ENCODE data around the gene PDE3A. TPM values are rescaled to one million over a fixed set of nuclear protein-coding genes. Genes with fewer than 3 reads are reported as not detected.

The PDE3A gene
- polyA plus RNA-seq, 4 donors, result 24.5 to 34.0 (median 26.5) TPM

DNA sequence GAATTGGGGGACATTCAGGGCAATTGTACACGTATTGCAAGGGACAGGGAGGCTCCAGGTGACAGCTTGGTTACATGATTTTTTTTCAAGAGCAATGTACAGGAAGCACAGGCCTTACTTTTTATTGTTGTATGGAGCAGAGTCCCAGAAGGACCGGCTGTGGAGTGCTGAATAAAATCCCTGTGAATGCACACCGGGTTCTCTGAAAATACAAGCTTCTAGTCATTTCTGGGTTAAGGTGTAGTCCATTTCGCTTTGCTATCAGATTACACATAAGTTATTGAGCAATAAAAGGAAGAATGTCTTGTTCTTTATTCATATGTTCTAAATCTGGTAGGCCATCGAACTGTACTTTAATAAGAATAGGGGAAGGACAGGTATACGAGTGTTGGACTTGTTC, 52.2 kb downstream of the PDE3A start:
- DNase-seq (ENCODE audit: low read depth in 4 of 4, low spot score in 3 of 4), result no peak

DNA sequence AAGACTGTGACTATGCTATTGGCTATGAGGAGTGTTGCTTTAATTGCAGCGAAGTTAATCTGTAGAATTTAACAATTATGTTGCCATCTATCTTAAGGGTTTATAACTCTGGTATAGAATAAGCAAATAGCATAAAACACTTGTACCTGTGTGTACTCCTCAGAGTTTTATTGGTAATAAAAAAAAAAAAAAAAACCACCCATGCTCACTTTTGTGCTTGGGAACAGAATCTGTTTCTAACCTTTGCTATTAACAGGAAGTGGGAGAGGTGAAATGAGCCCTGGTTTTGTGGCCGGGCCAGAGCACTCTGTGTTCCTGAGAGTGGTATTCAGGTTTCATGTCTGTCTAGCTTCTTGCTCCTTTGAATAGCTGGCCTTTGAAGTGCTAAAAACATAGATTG, 53.1 kb downstream of the PDE3A start:
- no peak for DNase-seq (ENCODE audit: low read depth in 4 of 4, low spot score in 3 of 4)

DNA sequence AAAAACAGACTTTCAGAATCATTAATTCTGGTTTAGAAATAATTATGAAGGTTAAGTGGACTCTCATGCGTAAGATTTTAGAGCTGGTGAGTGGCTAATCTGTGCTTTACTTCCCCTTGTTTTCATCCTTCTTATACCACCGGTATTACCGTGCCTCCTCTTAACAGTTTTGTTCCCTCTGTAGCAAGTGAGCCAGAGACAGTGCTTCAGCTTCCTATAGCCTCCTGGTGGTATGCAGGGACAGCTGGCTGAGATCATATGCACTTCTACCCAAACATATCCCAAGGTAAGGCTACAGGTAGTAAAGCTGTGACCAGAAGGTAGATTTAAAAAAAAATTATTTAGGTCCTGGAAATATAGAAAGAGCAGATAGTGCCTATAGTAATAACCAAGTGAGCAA, 55.2 kb downstream of the PDE3A start:
- no peak for DNase-seq (ENCODE audit: low read depth in 4 of 4, low spot score in 3 of 4)

DNA sequence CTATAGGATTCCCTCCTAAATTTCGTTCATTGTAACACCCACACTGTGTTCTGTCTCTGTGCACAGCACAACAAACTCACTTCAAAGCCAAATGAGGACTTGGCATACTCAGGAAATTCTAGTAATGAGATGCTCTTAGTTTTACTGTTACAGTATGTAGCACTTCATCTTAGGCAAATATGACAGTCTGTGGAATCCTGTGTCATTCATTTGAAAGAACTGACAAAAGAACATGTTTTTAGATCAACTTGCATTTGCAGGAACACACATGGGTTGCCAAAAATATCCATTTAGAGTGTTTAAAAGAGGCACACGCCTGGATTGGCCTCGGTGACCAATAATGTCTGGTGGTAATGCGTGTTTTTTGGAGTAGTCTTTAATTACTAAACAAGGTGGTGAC, 56.5 kb downstream of the PDE3A start:
- DNase-seq (ENCODE audit: low read depth in 4 of 4, low spot score in 3 of 4), result no peak

DNA sequence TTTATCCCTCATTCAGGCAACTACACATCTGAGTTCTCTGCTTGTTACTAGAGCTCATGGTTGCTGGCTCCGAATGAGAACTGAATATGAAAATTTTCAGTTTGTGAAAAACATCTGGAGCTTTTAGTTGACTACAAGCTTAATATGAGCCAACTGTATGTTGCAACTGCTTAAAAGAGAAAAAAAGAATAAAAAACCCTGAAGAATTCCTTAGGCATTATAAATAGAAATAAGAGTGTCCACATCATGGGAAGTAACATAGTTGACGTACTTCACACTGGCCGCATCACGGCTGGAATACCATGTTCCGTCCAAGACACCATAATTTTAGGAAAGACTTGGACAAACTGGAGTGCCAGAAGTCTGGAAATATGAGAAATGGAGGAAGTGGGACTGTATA, 57.9 kb downstream of the PDE3A start:
- no peak for DNase-seq (ENCODE audit: low read depth in 4 of 4, low spot score in 3 of 4)

DNA sequence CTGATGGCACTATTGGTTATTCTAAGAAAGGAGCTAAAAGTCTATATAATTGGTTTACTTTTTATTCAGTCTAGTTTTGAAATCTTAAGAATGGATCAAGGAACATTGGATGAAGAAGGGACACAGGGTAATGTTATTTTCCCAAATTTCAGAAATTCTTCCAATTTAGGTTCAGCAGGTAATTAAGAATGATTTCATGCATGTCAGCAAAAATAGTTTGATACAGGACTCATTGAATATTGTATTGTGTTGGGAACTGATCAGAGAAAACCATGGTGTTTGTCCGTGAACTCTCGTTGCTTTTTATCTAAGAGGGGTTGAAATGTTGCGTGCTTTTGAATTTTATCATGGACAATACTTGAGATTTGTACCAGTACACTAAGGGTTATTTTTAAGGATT, 58.6 kb downstream of the PDE3A start:
- no peak for DNase-seq (ENCODE audit: low read depth in 4 of 4, low spot score in 3 of 4)

DNA sequence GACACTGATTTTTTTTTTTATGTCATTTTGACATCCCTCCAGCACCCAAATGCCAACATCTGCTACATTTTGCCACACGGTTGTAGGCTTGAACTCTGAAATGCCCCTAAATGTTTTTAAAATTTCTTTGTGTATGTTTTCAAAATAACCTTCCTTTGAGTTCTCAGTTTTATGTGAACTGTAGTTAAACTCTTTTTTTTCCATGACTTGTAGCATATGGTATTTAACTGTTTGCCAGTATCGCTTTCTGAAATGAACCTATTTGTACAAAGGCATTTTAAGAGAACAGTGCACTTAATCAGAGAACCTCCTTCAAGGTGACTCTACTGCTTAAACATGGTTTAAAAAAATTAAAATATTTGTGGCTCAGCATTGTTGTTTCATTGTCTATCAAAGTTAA, 61.5 kb downstream of the PDE3A start:
- DNase-seq (ENCODE audit: low read depth in 4 of 4, low spot score in 3 of 4), result no peak

DNA sequence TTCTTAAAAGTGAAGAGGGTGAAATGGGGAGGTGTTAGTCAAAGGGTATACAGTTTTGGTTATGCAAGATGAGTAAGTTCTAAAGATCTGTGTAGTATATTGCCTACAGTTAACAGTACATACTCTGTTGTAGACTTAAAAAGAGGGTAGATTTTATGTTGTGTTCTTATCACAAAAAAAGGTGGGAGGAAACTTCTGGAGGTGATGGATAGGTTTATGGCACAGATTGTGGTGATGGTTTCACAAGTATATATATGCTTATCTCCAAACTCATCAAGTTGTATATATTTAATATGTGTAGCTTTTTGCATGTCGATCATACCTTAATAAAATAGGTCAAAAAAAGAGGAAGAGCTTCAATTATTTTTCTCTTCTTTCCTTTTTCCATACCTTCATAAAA, 64.0 kb downstream of the PDE3A start:
- DNase-seq (ENCODE audit: low read depth in 4 of 4, low spot score in 3 of 4), result no peak

DNA sequence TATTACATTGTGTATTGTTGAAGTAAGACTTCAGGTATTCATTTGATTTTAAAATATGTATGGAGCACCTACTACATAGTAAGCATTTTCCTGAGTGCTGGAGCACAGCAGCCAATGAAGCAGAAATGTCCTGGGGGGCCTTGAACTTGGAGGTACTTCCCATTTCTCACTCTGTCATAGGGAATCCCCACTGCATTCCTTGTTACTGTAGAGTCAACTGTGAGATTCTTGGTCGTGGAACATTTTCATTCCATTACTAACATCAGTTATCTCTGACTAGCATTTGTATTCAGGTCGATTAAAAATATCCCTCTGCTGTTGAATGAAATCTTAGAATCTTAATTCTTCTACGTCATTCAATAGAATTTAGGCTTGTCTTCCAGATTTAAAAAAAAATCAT, 66.7 kb downstream of the PDE3A start:
- DNase-seq (ENCODE audit: low read depth in 4 of 4, low spot score in 3 of 4), result no peak

DNA sequence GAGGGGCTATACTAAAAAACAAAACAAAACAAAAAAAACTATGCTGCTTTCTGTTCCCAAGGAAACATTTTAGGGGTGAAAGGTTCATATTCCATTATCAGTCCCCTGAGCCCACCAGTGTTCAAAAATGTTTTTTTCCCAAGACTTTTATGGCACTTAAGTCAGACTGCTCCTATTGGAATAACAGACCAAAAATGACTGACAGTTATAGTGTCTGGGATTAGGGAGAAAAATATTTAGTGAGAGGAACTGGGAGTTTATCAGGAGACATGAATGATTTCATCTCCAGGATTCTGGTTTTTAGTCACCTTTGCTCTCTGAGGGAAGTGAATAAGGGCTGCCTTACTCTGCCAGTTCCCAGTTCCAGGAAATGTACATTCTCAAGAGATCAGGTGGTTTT, 68.0 kb downstream of the PDE3A start:
- no peak for DNase-seq (ENCODE audit: low read depth in 4 of 4, low spot score in 3 of 4)

DNA sequence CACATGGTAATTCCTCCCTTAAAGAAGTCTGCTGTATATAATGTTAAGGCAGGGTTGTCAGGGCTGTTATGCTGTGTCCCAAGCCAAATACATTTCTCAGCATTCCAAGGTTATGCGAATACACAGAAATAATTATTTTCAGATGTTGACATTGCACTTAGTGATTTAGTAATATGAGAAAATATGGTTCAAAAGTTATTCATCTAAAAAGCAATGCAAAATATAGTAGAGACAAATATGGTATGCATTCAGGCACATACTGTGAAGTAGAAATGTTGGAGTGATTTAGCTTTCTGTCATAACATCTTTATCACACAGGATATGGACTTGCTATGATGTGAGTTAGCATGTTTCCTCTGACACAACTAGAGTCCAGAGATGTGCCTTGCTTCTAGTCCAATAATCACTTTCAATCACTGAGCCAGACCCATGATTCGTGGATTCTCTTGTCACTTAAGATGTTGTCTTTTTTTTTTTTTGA, 70.0 kb downstream of the PDE3A start:
- DNase-seq (ENCODE audit: low read depth in 4 of 4, low spot score in 3 of 4), result no peak

DNA sequence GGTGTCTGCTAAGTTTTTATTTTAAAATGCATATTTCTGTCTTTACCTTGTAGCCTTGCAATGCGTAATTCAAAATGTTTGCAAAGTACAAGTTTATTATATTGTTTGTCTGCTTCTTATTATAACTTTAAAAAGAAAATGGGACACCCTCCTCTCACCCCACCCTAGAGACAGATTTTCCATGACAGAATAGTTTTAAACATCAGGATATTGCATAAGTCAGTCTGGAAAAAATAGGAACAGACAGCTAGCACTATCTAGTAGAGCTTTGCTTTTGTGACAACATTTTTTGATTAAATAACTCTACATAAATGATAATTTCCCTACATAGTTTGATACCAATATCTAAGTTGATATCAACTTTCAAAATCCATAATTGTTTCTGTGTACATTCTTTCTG, 71.3 kb downstream of the PDE3A start:
- DNase-seq (ENCODE audit: low read depth in 4 of 4, low spot score in 3 of 4), result no peak

DNA sequence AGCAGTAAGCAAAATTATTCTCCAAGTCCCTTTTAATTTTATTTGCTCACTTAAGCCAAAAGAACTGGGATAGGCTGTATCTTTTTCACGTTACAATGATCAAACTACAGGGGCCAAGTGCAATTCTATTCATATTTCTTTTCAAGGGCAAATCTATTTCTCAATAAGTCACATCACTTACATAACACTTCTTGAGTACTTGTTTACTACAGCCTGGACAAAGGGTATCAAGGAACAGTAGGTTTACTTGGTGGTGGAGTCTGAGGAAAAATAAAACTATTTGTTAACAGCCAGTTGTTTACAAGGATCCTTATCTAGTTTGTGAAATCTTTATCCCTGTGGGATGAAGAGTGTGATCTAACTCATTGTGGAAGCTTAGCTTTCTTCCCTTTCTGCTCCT, 72.1 kb downstream of the PDE3A start:
- DNase-seq (ENCODE audit: low read depth in 4 of 4, low spot score in 3 of 4), result no peak

DNA sequence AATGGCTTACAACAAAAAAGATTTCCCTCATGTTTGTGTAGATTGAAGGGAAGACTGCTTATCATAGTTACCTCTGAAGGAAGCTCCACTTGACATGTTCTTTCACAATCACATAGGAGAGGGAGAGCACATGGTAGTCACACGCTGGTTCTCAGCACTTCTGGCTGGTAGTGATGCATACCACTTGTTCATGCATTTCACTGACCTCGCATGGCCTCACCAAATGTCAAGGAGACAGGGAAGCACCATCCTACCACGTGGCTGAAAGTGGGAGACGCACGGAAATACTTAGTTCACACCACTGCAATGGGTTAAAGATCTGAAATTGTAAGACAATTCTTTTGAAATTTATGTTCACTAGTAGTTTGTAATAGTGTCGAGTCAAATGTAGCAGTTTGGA, 74.0 kb downstream of the PDE3A start:
- no peak for DNase-seq (ENCODE audit: low read depth in 4 of 4, low spot score in 3 of 4)

DNA sequence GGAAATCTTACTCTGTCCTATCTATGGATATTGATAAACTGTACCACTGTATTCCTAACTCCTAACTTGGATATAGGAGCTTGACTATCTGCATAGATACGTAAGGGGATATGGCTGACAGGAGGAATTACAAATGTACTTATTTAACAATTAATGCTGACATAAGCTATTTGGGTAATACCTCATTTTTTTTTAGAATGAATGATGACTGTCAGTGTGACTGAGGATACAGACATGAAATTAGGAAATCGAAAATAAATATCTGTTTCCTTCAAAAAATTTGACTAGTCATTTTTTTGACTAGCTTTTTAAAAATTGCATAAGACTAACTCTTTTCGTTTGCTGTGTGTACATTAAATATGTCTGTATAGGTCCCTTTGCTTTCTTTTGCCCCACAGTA, 74.9 kb downstream of the PDE3A start:
- no peak for DNase-seq (ENCODE audit: low read depth in 4 of 4, low spot score in 3 of 4)

DNA sequence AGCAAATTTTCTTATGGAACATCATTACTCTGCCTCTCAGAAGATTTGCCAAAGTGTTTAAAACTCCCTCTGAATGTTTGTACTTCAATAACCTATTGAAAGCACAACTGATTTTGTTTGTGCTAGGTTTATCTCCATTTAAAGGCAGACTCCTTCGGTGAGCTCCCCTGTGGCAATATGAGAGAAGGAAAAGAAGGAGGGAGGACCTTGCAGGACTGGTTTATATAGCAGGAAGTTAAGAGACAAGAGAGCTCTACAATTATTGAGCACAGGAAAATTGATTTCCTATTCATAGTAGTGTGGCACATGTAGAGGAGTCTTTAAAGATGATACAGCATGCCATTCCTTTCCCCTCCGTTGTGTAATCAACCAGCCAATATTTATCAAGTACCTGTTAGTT, 75.5 kb downstream of the PDE3A start:
- no peak for DNase-seq (ENCODE audit: low read depth in 4 of 4, low spot score in 3 of 4)

DNA sequence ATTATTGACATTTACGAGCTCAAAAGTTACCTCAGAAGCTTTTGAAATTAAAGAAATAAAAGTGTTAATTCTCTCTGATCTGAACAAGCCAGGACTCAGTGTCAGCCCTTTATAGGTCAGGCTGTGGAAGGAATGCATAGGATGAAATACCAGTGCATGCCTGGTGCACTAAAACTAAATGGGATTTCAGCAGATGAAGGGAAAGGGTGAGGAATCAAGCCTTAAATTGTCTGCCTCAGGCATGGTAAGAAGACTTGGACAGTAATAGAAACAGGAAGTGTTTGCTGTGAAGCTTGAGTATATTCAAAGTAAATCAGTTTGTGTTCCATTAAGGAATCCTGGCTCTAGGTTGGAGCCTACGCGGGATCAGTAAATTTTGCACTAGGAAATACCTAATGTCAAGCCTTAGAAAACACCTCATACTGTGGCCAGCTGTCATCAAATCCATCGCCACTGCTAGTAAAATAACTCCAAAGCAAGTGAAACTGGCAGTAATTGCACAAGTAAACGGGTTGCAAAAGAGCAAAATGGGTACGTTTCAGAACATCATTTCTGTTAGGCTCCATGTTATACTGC, 76.3 kb downstream of the PDE3A start:
- DNase-seq (ENCODE audit: low read depth in 4 of 4, low spot score in 3 of 4), result no peak

DNA sequence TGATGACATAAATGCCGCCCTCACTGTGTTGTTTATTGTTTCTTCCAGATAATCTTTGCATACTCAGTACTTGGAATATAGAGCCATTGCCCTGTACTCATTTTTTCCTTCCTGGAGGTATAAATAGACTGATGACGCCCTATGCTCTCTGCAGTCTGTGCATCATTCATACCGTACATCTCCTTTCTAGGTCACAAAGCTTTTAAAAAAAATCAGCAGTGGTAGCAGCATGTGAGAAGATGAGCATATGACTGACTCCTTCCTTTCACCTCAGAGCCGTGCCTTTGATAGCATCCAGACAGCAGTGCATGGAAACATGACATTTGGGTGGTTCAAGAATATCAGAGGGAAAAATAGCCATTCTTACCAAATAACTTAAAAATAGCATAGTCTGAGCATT, 77.3 kb downstream of the PDE3A start:
- no peak for DNase-seq (ENCODE audit: low read depth in 4 of 4, low spot score in 3 of 4)

DNA sequence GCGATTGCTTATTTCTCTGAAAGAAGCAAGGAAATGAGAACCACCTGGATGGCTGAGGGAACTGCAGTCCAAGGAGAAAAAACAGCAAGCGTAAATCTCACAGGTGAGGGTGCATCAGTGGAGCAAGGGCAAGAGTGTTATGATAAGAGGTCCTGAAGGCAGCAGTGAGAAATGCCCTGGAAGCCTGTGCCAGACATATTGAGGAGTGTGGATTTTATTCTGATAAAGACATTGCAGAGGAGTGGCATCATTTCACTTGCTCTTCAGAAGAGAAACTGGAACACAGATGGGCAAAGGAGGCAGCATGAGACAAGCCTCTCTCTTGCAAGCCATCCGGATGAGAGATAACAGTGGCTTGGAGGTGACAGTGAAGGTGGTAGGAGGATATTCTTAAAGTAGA, 78.5 kb downstream of the PDE3A start:
- DNase-seq (ENCODE audit: low read depth in 4 of 4, low spot score in 3 of 4), result no peak

DNA sequence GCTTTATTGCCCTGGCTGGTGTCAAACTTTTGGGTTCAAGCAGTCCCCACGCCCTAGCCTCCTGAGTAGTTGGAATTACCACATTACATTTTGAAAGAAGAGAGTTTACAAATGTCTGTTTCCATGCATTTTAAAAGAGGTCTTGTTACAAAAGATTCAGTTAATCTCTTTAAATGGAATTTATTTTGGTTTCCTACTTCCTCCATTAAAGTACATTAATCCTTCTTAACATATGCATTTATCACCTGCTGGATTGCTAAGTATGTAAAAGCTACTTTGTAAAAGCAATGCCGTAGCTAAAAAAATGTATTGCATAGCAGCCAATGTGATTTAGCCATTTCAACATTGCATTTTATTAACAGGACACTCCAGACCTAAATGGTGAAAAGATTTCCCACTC, 80.4 kb downstream of the PDE3A start:
- no peak for DNase-seq (ENCODE audit: low read depth in 4 of 4, low spot score in 3 of 4)

DNA sequence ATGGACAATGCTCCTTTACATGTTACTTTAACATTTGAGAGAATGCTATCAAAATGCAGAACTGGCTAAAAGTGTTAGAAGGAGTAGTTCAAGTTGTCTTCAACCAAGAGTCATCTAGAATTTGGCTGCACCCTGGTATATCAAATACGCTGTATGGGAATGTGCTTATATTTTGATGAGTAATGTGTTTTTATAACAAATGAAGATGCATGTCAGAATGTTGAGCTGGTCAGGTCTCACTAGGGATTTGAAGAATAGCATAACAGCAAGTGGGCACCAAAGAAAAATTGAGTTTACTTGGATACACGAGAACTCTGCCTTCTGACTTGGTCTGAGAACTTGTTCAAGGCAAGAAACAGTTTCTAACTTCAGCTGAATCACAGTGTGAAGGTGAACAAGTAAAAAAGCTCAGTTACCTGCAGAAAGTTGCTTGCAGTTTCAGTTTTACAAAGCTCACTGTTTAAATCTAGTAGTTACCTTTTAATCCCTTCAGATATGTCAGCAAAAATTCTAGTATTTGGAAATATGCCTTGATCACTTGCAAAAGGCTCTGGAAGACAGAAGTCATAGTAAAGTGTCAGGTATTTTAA, 82.3 kb downstream of the PDE3A start:
- no peak for DNase-seq (ENCODE audit: low read depth in 4 of 4, low spot score in 3 of 4)

DNA sequence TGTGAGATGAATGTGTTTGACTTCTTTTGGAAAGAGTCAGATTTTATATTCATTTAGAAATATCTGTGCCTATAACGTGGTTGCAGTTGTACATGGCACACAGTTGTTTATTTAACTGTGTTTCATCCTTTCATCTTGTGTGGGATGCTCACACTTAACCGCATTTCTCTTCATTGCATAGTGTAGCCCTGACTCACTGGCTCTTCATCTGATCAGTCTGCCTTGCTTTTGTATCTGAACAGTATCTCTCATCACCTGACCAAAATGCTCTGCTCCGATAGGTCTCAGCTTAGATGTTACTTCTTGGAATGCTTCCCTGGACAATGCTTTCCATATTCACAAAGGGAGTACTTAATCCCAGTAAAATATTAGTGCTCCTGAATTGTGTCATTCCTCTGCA, 83.4 kb downstream of the PDE3A start:
- DNase-seq (ENCODE audit: low read depth in 4 of 4, low spot score in 3 of 4), result no peak

DNA sequence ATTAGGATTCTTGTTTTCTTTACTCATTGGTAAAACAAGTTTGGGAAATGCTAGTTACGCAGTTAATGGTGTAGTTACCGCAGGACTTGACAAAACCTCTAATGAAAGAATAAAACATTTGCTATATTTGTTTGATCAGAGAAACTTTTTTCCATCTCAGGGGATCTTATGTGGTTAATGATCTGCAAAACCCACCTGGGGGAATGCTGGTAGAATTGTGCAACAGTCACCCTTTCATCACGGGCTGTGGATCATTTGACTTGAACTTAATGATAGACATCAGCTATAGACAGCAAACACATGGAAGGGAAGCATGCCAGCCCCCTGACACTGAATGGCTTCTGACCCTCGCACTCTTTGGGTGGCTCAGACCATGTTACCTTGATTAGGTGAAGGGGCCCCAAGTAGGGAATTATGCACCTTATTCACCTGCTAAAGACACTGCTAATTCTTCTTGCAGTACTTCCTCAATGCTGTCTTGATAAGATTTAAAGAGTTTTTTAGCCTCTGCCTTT, 84.2 kb downstream of the PDE3A start:
- no peak for DNase-seq (ENCODE audit: low read depth in 4 of 4, low spot score in 3 of 4)
